IPS-18c (cell line): ENCODE results near the gene NDUFS4.
"Not testable (repeated sequence)": the region's sequence is repeated elsewhere in the genome, so short reads cannot be mapped to it uniquely, and the experiment has no call there.

Source experiments
- H3K4me3 ChIP-seq: 2 replicates; pipeline ENCODE4 v1.7.0; 2013; ENCODE audit warnings: low read depth, mild to moderate bottlenecking, low read length, moderate library complexity; ENCODE audit not compliant: insufficient read depth
- H3K9me3 ChIP-seq: one replicate; pipeline ENCODE4 v1.6.1; 2013; ENCODE audit warnings: mild to moderate bottlenecking, low read length, moderate library complexity; ENCODE audit not compliant: control insufficient read depth, insufficient read depth

NDUFS4 gene

GRCh38 chr5:53694520-53695022, 134.1 kb downstream of the NDUFS4 start:
- no peak overlapping the region for H3K4me3 ChIP-seq
- no peaks in the 10 kb centered on the region for H3K9me3 ChIP-seq

- not testable (repeated sequence) for H3K4me3 ChIP-seq
Measured at GRCh38 chr5:53710405-53710804, 150.0 kb downstream of the NDUFS4 start.

GRCh38 chr5:53712327-53712726, 151.9 kb downstream of the NDUFS4 start:
- no peak overlapping the region for H3K4me3 ChIP-seq
- no peaks in the 10 kb centered on the region for H3K9me3 ChIP-seq

More at GRCh38 chr5:53710405-53710804, 150.0 kb downstream of the NDUFS4 start:
- H3K9me3 ChIP-seq = not testable (repeated sequence)

GRCh38 chr5:53713978-53714666, 153.7 kb downstream of the NDUFS4 start:
- H3K9me3 ChIP-seq = no peaks in the 10 kb centered on the region
- no peak overlapping the region for H3K4me3 ChIP-seq

- Histone ChIP-seq H3K4me3 (no peak overlapping the region), H3K9me3 (no peaks in the 10 kb centered on the region)
Measured at GRCh38 chr5:53714667-53715010, 154.2 kb downstream of the NDUFS4 start.

- Histone ChIP-seq H3K4me3 (no peak overlapping the region), H3K9me3 (no peaks in the 10 kb centered on the region)
Measured at GRCh38 chr5:53726121-53726520, 165.7 kb downstream of the NDUFS4 start.

GRCh38 chr5:53730943-53731342, 170.5 kb downstream of the NDUFS4 start:
- H3K4me3 ChIP-seq = no peak overlapping the region
- no peaks in the 10 kb centered on the region for H3K9me3 ChIP-seq
